ENCODE measurements around the gene FOXI3.

GRCh38 chr2:88492002-88492401, 39.5 kb upstream of the FOXI3 start:
- TF ChIP-seq CTCF (conservative IDR thresholded peaks at IDR 0.05; ENCODE audit: low read length) (no peak), EZH2phosphoT487 (IDR thresholded peaks at IDR 0.05; ENCODE audit: borderline replicate concordance, low read depth, low read length) (no peak)
